ENCODE measurements around the gene YRDC. TPM values are rescaled to one million over a fixed set of nuclear protein-coding genes. Genes with fewer than 3 reads are reported as not detected.

The YRDC gene
- total and polyA plus RNA-seq, 5 donors: 4.0 to 8.4 (median 5.7) TPM

Other genes starting within 250 kb of the YRDC start
- 10 to 100 TPM; 22.2 to 33.5 (median 25.9) TPM for gene GNL2, start 212.3 kb downstream of the YRDC start, total RNA-seq
- 33.5 TPM for gene GNL2, start 212.3 kb downstream of the YRDC start, polyA plus RNA-seq
- gene RSPO1, start 173.3 kb downstream of the YRDC start, total RNA-seq: under 1 TPM in 3 of 4 donors, not detected in 1; 0.15 to 0.50 (median 0.26) TPM
- gene RSPO1, start 173.3 kb downstream of the YRDC start, polyA plus RNA-seq: not detected
- 1 to 10 TPM in 1 of 4 donors, under 1 TPM in 2, not detected in 1; 0.25 to 1.1 (median 0.68) TPM for gene CDCA8, start 115.7 kb downstream of the YRDC start, total RNA-seq
- 0.38 TPM for gene CDCA8, start 115.7 kb downstream of the YRDC start, polyA plus RNA-seq
- 1 to 10 TPM in 1 of 4 donors, under 1 TPM in 3; 0.11 to 1.1 (median 0.36) TPM for gene EPHA10, start 43.1 kb downstream of the YRDC start, total RNA-seq
- 0.36 TPM for gene EPHA10, start 43.1 kb downstream of the YRDC start, polyA plus RNA-seq
- 1 to 10 TPM in 3 of 4 donors, under 1 TPM in 1; 0.69 to 1.5 (median 1.2) TPM for gene MANEAL, start 14.4 kb downstream of the YRDC start, total RNA-seq
- 0.93 TPM for gene MANEAL, start 14.4 kb downstream of the YRDC start, polyA plus RNA-seq
- gene C1orf122, start 418 bp downstream of the YRDC start, total RNA-seq: 10 to 100 TPM; 45.5 to 61.2 (median 55.5) TPM
- 84.0 TPM for gene C1orf122, start 418 bp downstream of the YRDC start, polyA plus RNA-seq
- 10 to 100 TPM in 3 of 4 donors, 1 to 10 TPM in 1; 8.9 to 13.4 (median 11.0) TPM for gene MTF1, start 51.4 kb upstream of the YRDC start, total RNA-seq
- gene MTF1, start 51.4 kb upstream of the YRDC start, polyA plus RNA-seq: 2.4 TPM
- 10 to 100 TPM; 16.4 to 22.4 (median 17.6) TPM for gene INPP5B, start 138.8 kb upstream of the YRDC start, total RNA-seq
- 11.7 TPM for gene INPP5B, start 138.8 kb upstream of the YRDC start, polyA plus RNA-seq
- 10 to 100 TPM; 25.2 to 34.1 (median 31.0) TPM for gene SF3A3, start 181.8 kb upstream of the YRDC start, total RNA-seq
- gene SF3A3, start 181.8 kb upstream of the YRDC start, polyA plus RNA-seq: 14.4 TPM
- gene FHL3, start 197.3 kb upstream of the YRDC start, total RNA-seq: 10 to 100 TPM in 1 of 4 donors, 1 to 10 TPM in 3; 8.1 to 15.6 (median 9.1) TPM
- 9.7 TPM for gene FHL3, start 197.3 kb upstream of the YRDC start, polyA plus RNA-seq
- 10 to 100 TPM; 25.5 to 31.9 (median 30.0) TPM for gene UTP11, start 204.5 kb upstream of the YRDC start, total RNA-seq
- gene UTP11, start 204.5 kb upstream of the YRDC start, polyA plus RNA-seq: 34.5 TPM
- gene POU3F1, start 238.6 kb upstream of the YRDC start, total RNA-seq: under 1 TPM in 3 of 4 donors, not detected in 1; 0.09 to 0.17 (median 0.17) TPM
- gene POU3F1, start 238.6 kb upstream of the YRDC start, polyA plus RNA-seq: 0.07 TPM